HG03039 (cell line): Measurements from ENCODE around the gene ZC3H12A.
A peak's percentile ranks its signal among the peaks of the same experiment; 100 is the strongest.
"Not testable (repeated sequence)": the region's sequence is repeated elsewhere in the genome, so short reads cannot be mapped to it uniquely, and the experiment has no call there.

Experiments used
- ATAC-seq: cut with Tn5 transposase; IDR thresholded peaks from one replicate; pipeline ENCODE4 v1.9.1; 2021; ENCODE audit warnings: mild to moderate bottlenecking, moderate library complexity; ENCODE audit not compliant: unreplicated experiment

Gene ZC3H12A

DNA sequence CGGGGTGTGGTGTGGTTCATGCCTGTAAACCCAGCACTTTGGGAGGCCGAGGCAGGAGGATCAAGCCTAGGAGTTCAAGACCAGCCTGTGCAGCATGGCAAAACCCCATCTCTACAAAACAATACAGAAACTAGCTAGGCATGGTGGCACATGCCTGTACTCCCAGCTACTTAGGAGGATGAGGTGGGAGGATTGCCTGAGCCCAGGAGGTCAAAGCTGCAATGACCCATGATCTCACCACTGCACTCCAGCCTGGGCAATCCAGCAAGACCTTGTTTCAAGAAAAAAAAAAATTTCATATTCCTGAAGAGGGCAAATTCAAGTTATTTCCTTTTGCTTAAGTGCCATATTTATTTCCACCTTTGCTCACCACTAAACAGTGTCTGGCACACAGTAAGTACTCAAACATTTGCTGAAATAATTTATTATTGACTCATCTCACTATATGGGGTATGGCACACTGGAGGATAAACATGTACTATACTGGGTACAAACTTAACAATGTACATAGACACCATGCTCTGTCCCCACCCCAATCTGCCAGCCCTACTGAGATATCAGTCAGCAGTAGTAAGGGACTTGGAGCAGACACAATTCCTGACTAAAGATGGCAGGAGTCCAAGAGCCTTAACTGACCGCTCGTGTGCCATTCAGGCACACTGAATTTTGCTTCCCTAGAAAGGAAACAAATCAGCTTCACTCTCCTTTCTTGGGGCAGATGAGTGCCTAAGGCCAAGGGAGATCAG, 24.7 kb downstream of the ZC3H12A start:
- ATAC-seq, result no peak

DNA sequence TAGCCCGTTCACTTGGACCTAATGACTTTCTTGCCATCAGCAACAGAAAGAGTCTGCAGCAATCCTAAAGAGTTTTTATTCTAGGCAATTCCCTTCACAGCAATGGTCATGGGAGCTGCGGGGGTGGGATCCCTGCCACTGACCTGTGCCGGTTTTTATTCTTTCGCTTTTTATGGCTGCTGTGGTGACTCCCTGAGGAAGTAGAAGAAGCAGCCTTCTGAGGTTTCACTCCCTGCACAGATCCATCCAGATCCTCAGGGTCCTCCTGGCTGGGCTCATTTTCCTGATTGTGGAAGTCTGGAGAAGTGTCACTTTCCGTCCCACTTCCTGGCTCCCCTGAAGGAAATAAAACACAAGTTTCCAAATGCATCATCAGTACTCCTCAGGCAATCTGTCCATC, 27.3 kb downstream of the ZC3H12A start:
- no peak for ATAC-seq

DNA sequence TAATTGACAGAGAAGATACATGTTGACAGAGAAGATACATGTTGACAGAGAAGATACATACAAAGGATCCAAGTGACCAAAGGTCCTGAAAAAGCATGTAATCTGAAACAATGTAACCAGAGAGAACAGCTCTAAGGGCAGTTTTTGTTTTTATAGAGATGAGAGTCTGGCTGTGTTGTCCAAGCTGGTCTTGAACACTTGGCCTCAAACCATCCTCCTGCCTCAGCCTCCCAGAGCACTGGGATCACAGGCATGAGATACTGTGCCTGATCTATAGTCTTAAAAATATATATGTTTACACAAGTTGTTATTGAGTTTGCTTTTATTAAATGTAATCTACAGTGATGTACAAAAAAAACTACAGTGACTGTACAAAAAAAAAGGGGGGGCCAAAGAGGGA, 27.7 kb downstream of the ZC3H12A start:
- no peak for ATAC-seq

DNA sequence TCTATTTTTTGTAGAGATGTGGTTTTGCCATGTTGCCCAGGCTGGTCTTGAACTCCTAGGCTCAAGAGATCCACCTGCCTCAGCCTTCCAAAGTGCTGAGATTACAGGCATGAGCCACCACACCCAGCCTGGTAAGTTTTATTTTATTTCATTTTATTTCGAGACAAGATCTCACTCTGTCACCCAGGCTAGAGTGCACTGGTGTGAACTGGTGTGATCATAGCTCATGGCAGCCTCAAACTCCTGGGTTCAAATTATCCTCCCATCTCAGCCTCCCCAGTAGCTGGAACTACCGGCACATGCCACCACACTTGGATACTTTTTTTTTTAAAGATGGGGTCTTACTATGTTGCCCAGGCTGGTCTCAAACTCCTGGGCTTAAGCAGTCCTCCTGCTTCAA, 28.4 kb downstream of the ZC3H12A start:
- ATAC-seq, result not testable (repeated sequence)

DNA sequence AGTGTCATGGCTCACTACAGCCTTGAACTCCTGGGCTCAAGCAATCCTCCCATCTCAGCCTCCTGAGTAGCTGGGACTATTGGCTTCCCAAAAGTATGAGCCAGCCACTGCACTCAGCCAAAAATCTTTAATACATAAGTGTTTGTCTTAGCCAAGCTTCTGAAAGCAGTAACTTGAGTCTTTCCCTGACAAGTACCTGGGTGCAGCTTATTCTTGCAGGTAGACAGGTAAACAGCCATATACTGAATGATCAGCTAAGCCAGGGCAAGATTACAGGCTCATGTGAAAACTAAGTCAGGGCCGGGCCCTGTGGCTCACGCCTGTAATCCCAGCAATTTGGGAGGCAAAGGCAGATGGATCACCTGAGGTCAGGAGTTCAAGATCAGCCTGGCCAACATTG, 32.4 kb downstream of the ZC3H12A start:
- no peak for ATAC-seq

DNA sequence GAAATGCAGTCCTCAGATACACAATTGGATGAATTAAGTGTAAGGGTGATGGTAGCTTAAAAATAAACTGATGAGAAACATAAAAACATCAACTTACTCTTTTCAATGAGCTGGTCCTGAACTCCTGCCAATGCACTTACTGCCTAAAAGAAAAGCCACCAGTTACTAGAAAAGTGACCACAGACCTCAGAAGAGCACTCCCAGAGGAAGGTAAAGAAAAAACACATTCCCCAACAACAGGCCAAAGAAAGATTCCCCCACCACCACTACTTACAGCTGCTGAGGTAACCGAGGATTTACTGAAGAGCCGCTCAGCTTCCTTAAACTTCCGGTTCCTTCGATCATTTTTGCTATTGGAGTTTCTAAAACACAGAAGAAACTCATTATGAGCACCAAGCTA, 34.8 kb downstream of the ZC3H12A start:
- ATAC-seq, result no peak

DNA sequence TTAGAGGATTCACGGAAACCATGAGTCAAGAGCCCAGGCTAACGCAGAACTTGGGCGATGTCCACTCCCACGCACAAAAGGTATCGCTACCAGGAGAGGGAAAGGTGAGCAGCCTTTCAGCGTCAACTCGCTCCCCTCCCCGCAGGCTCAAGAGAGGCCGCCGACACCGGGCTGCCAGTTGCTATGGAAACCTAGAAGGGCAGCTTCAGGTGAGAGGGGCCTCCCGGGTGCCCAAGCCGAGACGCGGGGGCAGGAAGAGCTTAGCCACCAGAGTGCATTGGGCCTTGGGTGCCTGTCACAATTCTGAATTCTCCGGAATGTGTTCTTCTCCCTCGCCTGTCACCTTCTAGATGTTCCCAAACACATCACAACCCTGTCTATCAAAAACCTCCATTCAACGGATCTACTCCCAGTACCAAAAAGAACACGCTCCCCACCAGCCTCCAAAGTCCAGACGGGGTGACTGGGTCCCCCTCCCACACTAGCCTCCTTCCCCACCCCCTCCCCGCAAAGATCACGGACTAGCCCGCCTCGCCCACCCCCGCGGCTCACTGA, 39.5 kb downstream of the ZC3H12A start:
- ATAC-seq, result peak; percentile 9

DNA sequence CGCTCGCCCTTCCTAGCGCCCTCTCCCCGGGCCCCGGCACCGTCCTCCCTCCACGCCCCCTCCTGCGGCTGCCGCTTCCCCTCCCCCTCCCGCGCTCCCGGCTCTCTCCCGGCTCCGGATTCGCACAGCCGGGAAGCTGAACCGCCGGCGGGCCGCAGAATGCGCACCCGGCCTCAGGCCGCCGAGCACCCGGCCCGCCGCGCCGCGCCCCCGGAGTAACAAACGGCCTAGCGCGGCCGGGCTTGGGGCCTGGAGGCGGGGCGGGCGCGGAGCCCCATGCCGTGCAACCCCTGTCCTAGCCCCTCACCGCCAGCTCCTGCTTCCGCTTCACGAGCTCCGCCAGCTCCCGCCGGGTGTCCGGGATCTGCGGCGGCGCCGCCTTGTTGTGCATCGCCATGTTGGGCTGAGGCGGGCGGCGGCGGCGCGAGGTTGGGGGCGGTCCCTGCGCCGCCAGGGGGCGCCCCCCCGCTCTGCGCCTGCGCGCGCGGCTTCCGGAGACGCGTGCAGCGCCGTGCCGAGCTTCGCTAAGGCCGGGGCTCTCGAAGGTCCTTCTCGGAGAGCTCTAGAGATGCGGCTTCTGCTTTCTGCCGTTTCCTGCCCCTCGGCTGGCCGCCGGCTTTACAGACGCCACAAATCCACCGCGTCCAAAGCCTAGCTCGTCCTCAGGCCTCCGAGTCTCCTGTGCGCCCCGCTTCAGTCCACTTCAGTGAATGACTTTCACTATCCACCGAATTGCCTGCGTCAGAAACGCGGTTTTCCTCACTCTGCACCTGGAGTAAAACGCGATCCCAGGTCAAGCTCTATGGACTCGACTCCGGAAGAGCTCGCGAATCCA, 40.2 kb downstream of the ZC3H12A start, which contains the start of gene MEAF6:
MEAF6 (minus strand) TSS at position 417 of the 835 bp plus-strand sequence; CDS start at position 397, 20 bp downstream.
- ATAC-seq, result peak; percentile 89

DNA sequence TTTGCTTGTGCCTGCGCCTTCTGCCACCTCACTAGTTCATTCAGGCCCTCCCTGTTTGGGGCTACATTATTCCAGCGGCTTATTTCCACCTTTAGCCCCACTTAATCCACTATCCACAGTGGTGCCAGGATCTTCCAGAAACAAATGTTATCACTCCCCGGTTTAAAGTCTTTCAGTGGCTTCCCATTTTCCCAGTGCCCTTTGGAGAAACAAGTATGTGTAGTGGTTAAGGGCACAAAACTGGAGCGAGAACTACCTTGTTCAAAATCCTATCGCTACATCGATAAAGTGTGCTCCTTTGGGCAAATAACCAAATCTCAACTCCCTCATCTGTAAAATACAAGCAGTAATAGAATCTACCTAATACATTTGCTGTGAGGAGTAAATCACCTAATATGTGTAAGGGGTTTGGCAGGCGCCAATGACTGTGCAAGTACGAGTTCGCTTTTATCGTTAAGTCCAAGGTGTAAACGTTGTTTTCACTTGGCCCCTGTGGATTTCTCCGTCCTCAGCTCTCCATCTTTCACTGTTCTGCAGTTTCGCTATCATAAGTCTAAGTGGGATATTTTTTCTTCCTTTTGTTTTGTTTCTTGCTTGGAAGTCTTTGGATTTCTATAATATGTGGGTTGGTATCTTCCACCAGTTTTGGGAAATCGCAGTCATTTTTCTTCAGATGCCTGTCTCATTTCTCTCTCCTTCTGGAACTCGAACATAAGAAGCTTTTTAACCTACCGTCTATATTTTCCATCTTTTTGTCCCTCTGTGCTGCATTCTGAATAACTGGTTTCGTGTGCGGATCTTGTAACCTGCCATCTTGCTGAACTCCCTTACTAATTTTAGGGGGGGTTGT, 41.0 kb downstream of the ZC3H12A start:
- no peak for ATAC-seq

DNA sequence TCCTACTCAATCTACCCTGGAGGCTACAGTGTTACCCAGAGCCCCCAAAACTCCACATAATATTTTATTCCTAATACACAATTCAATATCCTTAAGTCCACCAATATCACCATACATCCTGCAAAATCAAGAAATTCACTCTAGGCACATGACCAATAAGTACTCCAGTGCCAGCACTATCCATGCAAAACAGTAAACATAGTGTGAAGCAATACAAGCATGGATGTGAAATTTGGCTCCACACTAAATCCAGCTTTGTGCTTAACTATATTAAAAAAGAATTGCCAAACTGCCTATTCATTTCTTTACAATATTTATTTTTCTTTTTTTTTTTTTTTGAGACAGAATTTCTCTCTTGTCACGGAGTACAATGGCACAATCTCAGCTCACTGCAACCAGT, 43.2 kb downstream of the ZC3H12A start:
- ATAC-seq, result no peak

DNA sequence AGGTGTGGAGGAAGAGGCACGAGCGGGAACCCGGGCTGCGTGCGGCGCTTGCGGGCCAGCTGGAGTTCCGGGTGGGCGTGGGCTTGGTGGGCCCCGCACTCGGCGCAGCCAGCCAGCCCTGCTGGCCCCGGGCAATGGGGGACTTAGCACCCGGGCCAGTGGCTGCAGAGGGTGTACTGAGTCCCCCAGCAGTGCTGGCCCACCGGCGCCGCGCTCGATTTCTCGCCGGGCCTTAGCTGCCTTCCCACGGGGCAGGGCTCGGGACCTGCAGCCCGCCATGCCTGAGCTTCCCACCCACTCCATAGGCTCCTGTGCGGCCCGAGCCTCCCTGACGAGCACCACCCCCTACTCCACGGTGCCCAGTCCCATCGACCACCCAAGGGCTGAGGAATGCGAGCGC, 43.9 kb downstream of the ZC3H12A start:
- ATAC-seq, result not testable (repeated sequence)

DNA sequence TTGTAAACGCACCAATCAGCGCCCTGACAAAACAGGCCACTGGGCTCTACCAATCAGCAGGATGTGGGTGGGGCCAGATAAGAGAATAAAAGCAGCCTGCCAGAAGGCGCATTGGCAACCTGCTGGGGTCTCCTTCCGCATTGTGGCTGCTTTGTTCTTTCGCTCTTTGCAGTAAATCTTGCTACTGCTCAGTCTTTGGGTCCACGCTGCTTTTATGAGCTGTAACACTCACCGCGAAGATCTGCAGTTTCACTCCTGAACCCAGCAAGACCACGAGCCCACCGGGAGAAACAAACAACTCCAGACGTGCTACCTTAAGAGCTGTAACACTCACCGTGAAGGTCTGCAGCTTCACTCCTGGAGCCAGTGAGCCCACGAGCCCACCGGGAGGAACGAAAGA, 44.5 kb downstream of the ZC3H12A start:
- ATAC-seq, result not testable (repeated sequence)

DNA sequence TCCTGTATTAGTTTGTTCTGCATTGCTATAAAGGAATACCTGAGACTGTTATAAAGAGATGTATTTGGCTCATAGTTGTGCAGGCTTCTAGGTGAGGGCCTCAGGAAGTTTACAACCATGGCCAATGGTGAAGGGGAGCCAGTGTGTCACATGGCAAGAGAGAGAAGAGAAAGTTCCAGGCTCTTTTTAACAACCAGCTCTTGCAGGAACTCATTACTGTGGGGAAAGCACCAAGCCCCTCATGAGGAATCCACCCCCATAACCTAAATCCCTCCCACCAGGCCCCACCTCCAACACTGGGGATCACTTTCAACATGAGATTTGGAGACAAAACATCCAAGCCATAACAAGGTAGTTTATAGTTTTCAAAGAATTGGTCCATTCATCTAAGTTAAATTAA, 45.2 kb downstream of the ZC3H12A start:
- no peak for ATAC-seq

DNA sequence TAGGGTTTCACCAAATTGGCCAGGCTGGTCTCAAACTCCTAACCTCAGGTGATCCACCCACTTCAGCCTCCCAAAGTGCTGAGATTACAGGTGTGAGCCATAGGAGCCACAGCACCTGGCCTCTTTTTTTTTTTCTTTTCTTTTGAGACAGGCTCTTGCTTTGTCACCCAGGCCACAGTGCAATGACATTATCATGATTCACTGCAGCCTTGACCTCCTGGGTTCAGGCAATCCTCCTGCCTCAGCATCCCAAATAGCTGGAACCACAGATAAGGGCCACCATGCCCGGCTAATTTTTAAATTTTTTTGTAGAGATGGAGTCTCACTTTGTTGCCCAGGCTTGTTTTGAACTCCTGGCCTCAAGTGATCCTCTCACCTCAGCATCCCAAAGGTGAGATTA, 55.5 kb downstream of the ZC3H12A start:
- not testable (repeated sequence) for ATAC-seq

DNA sequence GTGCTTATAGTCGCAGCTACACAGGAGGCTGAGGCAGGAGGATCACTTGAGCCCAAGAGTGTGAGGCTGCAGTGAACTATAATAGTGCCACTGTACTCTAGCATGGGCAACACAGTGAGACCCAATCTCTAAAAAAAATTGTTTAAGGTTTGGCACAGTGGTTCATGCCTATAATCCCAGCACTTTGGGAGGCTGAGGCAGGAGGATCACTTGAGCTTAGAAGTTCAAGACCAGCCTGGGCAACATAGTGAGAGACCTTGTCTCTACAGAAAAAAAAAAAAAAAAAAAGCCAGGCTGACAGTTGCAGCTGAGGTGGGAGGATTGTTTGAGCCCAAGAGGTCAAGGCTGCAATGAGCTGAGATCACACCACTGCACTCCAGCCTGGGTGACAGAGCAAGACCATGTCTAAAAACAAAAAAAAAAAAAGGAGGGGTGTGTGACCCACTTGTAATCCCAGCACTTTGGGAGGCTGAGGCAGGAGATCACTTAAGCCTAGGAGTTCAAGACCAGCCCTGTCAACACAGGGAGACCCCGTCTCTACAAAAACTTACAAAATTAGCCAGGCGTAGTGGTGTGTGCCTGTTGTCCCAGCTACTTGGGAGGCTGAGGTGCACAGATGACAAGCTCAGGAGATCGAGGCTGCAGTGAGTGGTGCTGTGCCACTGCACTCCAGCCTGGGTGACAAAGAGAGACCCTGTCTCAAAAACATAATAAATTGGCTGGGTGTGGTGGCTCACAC, 58.2 kb downstream of the ZC3H12A start:
- ATAC-seq, result not testable (repeated sequence)

DNA sequence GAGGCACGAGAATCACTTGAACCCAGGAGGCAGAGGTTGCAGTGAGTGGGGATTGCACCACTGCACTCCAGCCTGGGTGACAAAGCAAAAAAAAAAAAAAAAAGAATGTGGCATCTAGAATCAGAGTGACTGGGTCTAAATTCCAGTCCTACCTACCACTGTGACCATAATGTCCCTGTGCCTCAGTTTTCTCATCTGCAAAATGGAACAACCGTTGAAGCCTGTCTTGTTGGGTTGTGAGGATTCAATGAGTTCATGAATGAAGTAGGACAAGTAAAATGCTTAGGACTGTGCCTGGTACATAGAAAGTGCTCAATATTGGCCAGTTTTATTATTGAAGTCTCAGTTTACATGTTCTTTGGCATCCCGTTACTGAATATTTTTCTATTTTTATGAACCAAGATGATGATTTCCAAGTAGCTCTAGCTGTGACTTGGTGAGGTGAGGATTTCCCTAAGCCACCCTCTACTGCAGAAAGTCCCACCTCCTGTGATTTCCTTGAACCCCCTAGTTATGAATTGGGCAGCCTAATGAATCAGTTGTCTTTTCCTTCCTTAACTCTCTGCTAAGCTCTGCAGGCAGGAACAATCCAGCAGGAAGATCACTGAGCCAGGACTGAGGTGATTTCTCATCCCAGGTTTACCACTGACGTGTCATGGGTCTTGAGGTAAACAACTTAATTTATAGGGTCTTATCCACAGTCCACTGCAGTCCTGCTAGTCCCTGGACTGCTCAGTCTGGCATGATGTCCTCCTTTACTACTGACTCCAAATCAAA, 59.1 kb downstream of the ZC3H12A start:
- ATAC-seq, result no peak
